Neural progenitor cell (in vitro differentiated cells): ENCODE measurements around the gene MCRIP2. TPM values are rescaled to one million over a fixed set of nuclear protein-coding genes. Genes with fewer than 3 reads are reported as not detected.

ENCODE experiments used
- DNase-seq: peaks from one replicate; pipeline ENCODE4 v3.0.0-alpha.2; 2016; ENCODE audit warnings: low spot score
- H2AFZ ChIP-seq: fragments of 200-600 bp; sonication (generic); replicated peaks from 2 replicates; pipeline ENCODE4 v1.6.1; 2016; ENCODE audit warnings: antibody characterized with exemption
- H3F3A ChIP-seq: fragments of 200-600 bp; sonication (generic); 2 replicates; pipeline ENCODE4 v1.6.1; 2016; ENCODE audit warnings: antibody characterized with exemption, low read depth
- H3K27ac ChIP-seq: fragments of 200-600 bp; sonication (generic); 2 replicates; pipeline ENCODE4 v1.5.1; 2016; ENCODE audit warnings: mild to moderate bottlenecking
- H3K27me3 ChIP-seq: fragments of 200-600 bp; sonication (generic); 2 replicates; pipeline ENCODE4 v1.6.1; 2016; ENCODE audit warnings: mild to moderate bottlenecking, moderate library complexity
- H3K36me3 ChIP-seq: fragments of 200-600 bp; sonication (generic); 2 replicates; pipeline ENCODE4 v1.5.1; 2016
- H3K4me1 ChIP-seq: fragments of 200-600 bp; sonication (generic); 2 replicates; pipeline ENCODE4 v1.6.1; 2016; ENCODE audit warnings: mixed run types
- H3K4me2 ChIP-seq: fragments of 200-600 bp; sonication (generic); 2 replicates; pipeline ENCODE4 v1.6.1; 2016
- H3K4me3 ChIP-seq: fragments of 200-600 bp; sonication (generic); 2 replicates; pipeline ENCODE4 v1.5.1; 2016
- H3K79me2 ChIP-seq: fragments of 200-600 bp; sonication (generic); 2 replicates; pipeline ENCODE4 v1.6.1; 2016; ENCODE audit warnings: low read depth
- H3K9ac ChIP-seq: fragments of 200-600 bp; sonication (generic); 2 replicates; pipeline ENCODE4 v1.6.1; 2016
- H3K9me3 ChIP-seq: fragments of 200-600 bp; sonication (generic); 2 replicates; pipeline ENCODE4 v1.5.1; 2016; ENCODE audit warnings: low read depth
- H4K20me1 ChIP-seq: fragments of 200-600 bp; sonication (generic); 2 replicates; pipeline ENCODE4 v1.6.1; 2016; ENCODE audit warnings: low read depth
- H3K27ac Mint-ChIP-seq: 3 replicates; pipeline ENCODE4 v1.8.0; 2021; ENCODE audit warnings: mixed read lengths
- H3K27me3 Mint-ChIP-seq: 2 replicates; pipeline ENCODE4 v1.8.0; 2022; ENCODE audit warnings: low read depth, mild to moderate bottlenecking, inconsistent platforms, moderate library complexity, mixed read lengths; ENCODE audit not compliant: insufficient read depth
- H3K36me3 Mint-ChIP-seq: 3 replicates; pipeline ENCODE4 v1.8.0; 2021; ENCODE audit warnings: mixed read lengths
- H3K4me1 Mint-ChIP-seq: 3 replicates; pipeline ENCODE4 v1.8.0; 2021; ENCODE audit warnings: mixed read lengths
- H3K4me3 Mint-ChIP-seq: 3 replicates; pipeline ENCODE4 v1.8.0; 2021; ENCODE audit warnings: mild to moderate bottlenecking, moderate library complexity, mixed read lengths
- H3K9me3 Mint-ChIP-seq: 3 replicates; pipeline ENCODE4 v1.8.0; 2020; ENCODE audit warnings: mixed read lengths
- EZH2 ChIP-seq: fragments of 200-600 bp; sonication (generic); IDR thresholded peaks from 2 replicates; pipeline ENCODE4 v1.6.1; 2017; ENCODE audit warnings: antibody characterized with exemption, mild to moderate bottlenecking, moderate library complexity
- EZH2phosphoT487 ChIP-seq: fragments of 200-600 bp; sonication (generic); IDR thresholded peaks from 2 replicates; pipeline ENCODE4 v1.6.1; 2017; ENCODE audit warnings: antibody characterized with exemption
- total RNA-seq: library from RNA; depleted of rRNA; stranded (reverse); fragments of >200 nt; gene quantifications from 2 replicates; pipeline ENCODE4 v1.2.3, GENCODE V29; 2015; ENCODE audit warnings: low replicate concordance
- TF ChIP-seq, protein P1 (sequence below): fragments of 200-600 bp; sonication (generic); IDR thresholded peaks from 2 replicates; pipeline ENCODE4 v1.5.1; 2017; ENCODE audit warnings: antibody characterized with exemption, mild to moderate bottlenecking

MCRIP2 gene
- total RNA-seq, 1 donor from 2014 or later: 1.5 TPM

DNA sequence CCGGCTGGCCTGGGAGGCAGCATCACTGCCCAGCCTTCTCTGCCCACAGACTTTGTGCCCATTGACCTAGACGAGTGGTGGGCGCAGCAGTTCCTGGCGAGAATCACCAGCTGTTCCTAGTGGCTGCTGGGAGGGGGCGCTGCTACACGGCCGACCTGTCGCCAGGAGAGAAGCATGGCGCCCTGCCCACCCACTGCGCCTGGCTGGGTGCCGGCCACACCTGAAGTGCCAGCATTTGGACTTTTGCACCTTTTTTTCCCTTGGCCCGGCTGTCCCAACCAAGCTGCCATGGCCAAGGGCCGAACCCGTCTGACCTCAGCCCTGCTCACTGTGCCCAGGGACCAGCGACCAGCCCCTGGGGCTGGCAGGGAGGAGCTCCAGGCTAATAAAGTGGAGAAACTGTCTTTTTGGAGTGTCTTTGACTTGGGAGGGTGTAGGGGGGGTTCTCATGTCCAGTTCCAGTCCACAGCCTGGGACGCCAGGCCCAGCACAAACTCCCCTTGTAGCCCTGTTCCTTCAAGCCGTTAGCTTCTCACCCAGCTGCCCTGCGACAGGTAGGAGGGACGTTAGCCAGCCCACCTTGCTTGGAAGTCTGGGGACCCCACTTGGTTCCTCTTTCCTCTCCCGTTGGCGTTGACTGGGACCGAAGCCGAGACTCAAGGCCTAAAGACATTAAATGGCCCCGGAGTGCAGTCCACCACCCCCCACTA, 6.6 kb downstream of the MCRIP2 start:
- Mint-ChIP-seq H3K4me3 (peak overlapping the region; percentile 84), H3K9me3 (no peaks in the 10 kb centered on the region), H3K4me1 (peaks cover 6% of the 10 kb centered on the region), H3K27me3 (no peaks in the 10 kb centered on the region), H3K27ac (no peak overlapping the region), H3K36me3 (no peaks in the 10 kb centered on the region)
- H3K4me3 ChIP-seq: peak overlapping the region; percentile 81
- H3F3A ChIP-seq: peaks cover 9% of the 10 kb centered on the region
- no peak overlapping the region for H3K27ac ChIP-seq
- TF ChIP-seq, protein P1, sequence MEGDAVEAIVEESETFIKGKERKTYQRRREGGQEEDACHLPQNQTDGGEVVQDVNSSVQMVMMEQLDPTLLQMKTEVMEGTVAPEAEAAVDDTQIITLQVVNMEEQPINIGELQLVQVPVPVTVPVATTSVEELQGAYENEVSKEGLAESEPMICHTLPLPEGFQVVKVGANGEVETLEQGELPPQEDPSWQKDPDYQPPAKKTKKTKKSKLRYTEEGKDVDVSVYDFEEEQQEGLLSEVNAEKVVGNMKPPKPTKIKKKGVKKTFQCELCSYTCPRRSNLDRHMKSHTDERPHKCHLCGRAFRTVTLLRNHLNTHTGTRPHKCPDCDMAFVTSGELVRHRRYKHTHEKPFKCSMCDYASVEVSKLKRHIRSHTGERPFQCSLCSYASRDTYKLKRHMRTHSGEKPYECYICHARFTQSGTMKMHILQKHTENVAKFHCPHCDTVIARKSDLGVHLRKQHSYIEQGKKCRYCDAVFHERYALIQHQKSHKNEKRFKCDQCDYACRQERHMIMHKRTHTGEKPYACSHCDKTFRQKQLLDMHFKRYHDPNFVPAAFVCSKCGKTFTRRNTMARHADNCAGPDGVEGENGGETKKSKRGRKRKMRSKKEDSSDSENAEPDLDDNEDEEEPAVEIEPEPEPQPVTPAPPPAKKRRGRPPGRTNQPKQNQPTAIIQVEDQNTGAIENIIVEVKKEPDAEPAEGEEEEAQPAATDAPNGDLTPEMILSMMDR: peak; percentile 61
- TF ChIP-seq EZH2: no peak
- DNase-seq: peak; percentile 62
- no peaks in the 10 kb centered on the region for H3K36me3 ChIP-seq
- H2AFZ ChIP-seq: no peak overlapping the region
- peaks cover 5% of the 10 kb centered on the region for H3K4me1 ChIP-seq
- H3K9ac ChIP-seq: peak overlapping the region; percentile 38
- H3K4me2 ChIP-seq: peak overlapping the region; percentile 92
- peaks cover 9% of the 10 kb centered on the region for H4K20me1 ChIP-seq
- H3K27me3 ChIP-seq: peaks cover 11% of the 10 kb centered on the region
- H3K9me3 ChIP-seq: no peaks in the 10 kb centered on the region
- H3K79me2 ChIP-seq: no peaks in the 10 kb centered on the region

DNA sequence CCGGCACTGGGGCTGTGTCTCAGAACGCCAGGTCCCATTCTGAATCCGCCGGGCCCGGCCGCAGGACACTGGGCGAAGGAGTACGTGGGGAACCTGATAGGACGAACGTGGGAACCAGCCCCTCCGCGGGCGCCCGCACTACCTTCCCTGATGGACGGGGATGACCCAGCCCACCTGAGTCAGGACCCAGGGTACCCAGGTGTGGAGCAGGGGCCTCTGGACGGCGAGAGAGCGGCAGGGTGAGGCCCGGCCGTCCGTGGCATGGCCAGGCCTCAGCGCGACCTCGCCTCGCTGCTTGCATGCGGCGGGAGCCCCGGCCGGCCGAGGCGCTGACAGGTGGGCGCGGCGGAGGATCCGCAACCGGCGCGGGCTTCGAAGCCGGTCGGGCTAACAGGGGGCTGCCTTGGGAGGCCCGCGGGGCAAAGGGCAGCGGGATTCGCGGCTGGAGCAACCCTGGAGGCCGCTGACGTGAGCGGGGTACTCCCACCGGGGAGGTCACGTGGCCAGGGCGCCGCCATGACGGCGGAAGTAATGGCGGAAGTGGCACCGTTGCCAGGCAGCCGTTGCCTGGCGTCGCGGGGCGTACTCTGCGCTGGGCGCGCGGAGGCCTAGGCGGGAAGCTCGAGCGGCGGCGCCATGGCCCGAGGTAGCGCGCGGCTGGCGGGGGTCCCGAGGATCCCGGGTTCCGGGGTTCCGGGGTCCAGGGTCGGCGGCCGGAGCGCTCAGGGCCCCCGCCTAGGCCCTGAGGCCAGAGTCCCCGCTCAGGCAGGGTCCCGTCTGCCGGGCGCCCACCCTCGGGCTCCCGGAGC, 7.4 kb downstream of the MCRIP2 start, which contains the start of gene WDR90:
WDR90 (plus strand) TSS at position 585 of the 809 bp plus-strand sequence; CDS start at position 637, 52 bp downstream.
- H3K27ac Mint-ChIP-seq: no peak within 1 kb of the TSS
- Histone ChIP-seq H3K9me3 (no peaks in the 10 kb centered on the region), H3F3A (peaks cover 9% of the 10 kb centered on the region), H3K9ac (peak within 1 kb of the TSS; percentile 48), H3K4me2 (peak within 1 kb of the TSS; percentile 92), H3K36me3 (no peaks in the 10 kb centered on the region), H3K79me2 (no peaks in the 10 kb centered on the region), H3K4me3 (peak within 1 kb of the TSS; percentile 81), H2AFZ (peak within 1 kb of the TSS; percentile 16), H3K27me3 (peaks cover 4% of the 10 kb centered on the region), H3K4me1 (peaks cover 5% of the 10 kb centered on the region), H3K27ac (no peak within 1 kb of the TSS), H4K20me1 (peaks cover 8% of the 10 kb centered on the region)
- peak; percentile 96 for DNase-seq
- no peaks in the 10 kb centered on the region for H3K36me3 Mint-ChIP-seq
- H3K4me3 Mint-ChIP-seq: peak within 1 kb of the TSS; percentile 84
- TF ChIP-seq EZH2 (no peak), EZH2phosphoT487 (no peak)
- TF ChIP-seq, protein P1: no peak
- peaks cover 6% of the 10 kb centered on the region for H3K4me1 Mint-ChIP-seq
- H3K9me3 Mint-ChIP-seq: no peaks in the 10 kb centered on the region
- H3K27me3 Mint-ChIP-seq: no peaks in the 10 kb centered on the region

DNA sequence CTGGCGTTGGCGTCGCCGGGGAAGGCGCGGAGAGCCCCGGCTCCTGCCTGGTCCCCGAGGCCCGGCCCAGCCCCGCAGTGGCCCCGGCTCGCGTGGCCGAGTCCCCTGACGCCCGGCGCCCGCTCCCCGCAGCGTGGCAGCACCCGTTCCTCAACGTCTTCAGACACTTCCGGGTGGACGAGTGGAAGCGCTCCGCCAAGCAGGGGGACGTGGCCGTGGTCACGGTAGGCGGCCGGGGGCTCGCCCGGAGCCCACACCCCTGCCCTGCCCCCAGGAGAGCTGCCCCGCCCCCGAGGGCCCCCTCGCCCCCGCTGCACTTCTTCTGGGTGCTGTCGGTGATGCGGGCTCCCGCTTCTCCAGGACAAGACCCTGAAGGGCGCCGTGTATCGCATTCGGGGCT, 8.0 kb downstream of the MCRIP2 start:
- peak overlapping the region; percentile 16 for H2AFZ ChIP-seq
- H3K27me3 ChIP-seq: no peaks in the 10 kb centered on the region
- DNase-seq: no peak
- peak overlapping the region; percentile 83 for H3K4me3 Mint-ChIP-seq
- H3K27ac Mint-ChIP-seq: no peak overlapping the region
- H3K27ac ChIP-seq: no peak overlapping the region
- peak overlapping the region; percentile 48 for H3K9ac ChIP-seq
- no peaks in the 10 kb centered on the region for H3K79me2 ChIP-seq
- H3K4me1 Mint-ChIP-seq: peaks cover 6% of the 10 kb centered on the region
- peak overlapping the region; percentile 81 for H3K4me3 ChIP-seq
- H3K36me3 Mint-ChIP-seq: no peaks in the 10 kb centered on the region
- peaks cover 5% of the 10 kb centered on the region for H3K4me1 ChIP-seq
- H3K9me3 ChIP-seq: no peaks in the 10 kb centered on the region
- H3K36me3 ChIP-seq: no peaks in the 10 kb centered on the region
- TF ChIP-seq, protein P1: no peak
- no peak for TF ChIP-seq EZH2phosphoT487
- no peak for TF ChIP-seq EZH2
- H4K20me1 ChIP-seq: peaks cover 8% of the 10 kb centered on the region
- peak overlapping the region; percentile 92 for H3K4me2 ChIP-seq
- H3K9me3 Mint-ChIP-seq: no peaks in the 10 kb centered on the region
- H3K27me3 Mint-ChIP-seq: no peaks in the 10 kb centered on the region
- H3F3A ChIP-seq: peaks cover 9% of the 10 kb centered on the region
